Adipocyte (in vitro differentiated cells): ENCODE measurements around the gene GPHN.

Experiments
- DNase-seq: peaks from one replicate; pipeline ENCODE4 v3.0.0-alpha.2; 2015; ENCODE audit warnings: low read depth
- H3K27me3 ChIP-seq: replicated peaks from 2 replicates; pipeline ENCODE4 v1.7.0; 2013; ENCODE audit warnings: mild to moderate bottlenecking, low read length, moderate library complexity; ENCODE audit not compliant: control insufficient read depth, insufficient read depth
- H3K36me3 ChIP-seq: 2 replicates; pipeline ENCODE4 v1.7.0; 2013; ENCODE audit warnings: low read length, mild to moderate bottlenecking, moderate library complexity; ENCODE audit not compliant: control insufficient read depth, insufficient read depth, severe bottlenecking
- H3K4me1 ChIP-seq: 2 replicates; pipeline ENCODE4 v1.7.0; 2013; ENCODE audit warnings: mild to moderate bottlenecking, low read length, moderate library complexity; ENCODE audit not compliant: control insufficient read depth, insufficient read depth
- H3K4me3 ChIP-seq: 2 replicates; pipeline ENCODE4 v1.7.0; 2013; ENCODE audit warnings: mild to moderate bottlenecking, low read length, moderate library complexity
- H3K9ac ChIP-seq: 2 replicates; pipeline ENCODE4 v1.7.0; 2013; ENCODE audit warnings: mild to moderate bottlenecking, low read length, moderate library complexity
- H3K9me3 ChIP-seq: 2 replicates; pipeline ENCODE4 v1.7.0; 2013; ENCODE audit warnings: mild to moderate bottlenecking, low read length, moderate library complexity; ENCODE audit not compliant: control insufficient read depth

Gene GPHN

GRCh38 chr14:67133595-67134441 lies 625.9 kb downstream of the GPHN start:
- no peaks in the 10 kb centered on the region for H3K9me3 ChIP-seq
- DNase-seq = peak; percentile 7
- no peak overlapping the region for H3K4me3 ChIP-seq
- H3K27me3 ChIP-seq = no peaks in the 10 kb centered on the region
- H3K36me3 ChIP-seq = no peaks in the 10 kb centered on the region
- no peaks in the 10 kb centered on the region for H3K4me1 ChIP-seq
- no peak overlapping the region for H3K9ac ChIP-seq

DNA sequence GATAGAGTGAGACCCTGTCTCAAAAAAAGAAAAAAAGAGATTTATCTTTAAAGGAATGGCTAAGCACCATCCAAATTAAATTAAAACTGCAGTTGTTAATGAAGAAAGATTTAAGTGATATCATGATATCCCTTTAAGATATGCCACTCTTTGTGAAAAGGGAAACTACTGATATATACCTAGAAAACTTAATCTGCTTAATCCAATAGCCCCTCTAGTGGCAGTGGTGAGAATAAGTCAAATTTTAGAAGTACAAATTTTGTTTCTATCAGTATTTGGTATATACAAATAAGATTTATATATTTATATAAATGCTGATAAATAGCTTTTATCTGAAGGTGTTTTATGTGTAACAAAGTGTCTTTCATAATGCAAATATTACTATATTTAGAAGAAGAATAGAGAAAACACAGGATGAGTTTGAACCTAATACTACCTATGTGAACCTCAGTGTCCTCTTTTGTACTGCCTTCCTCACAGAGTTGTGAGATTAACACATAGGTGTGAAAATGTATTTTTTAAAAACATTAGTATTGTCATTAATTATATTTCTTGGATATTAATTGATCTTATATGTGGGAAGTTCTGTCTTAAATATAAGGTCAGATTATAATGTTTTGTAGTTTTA lies 629.9 kb downstream of the GPHN start:
- H3K4me3 ChIP-seq = no peak overlapping the region
- peak; percentile 46 for DNase-seq
- no peak overlapping the region for H3K9ac ChIP-seq
- H3K36me3 ChIP-seq = no peaks in the 10 kb centered on the region
- H3K27me3 ChIP-seq = no peaks in the 10 kb centered on the region
- no peaks in the 10 kb centered on the region for H3K4me1 ChIP-seq
- H3K9me3 ChIP-seq = no peaks in the 10 kb centered on the region

DNA sequence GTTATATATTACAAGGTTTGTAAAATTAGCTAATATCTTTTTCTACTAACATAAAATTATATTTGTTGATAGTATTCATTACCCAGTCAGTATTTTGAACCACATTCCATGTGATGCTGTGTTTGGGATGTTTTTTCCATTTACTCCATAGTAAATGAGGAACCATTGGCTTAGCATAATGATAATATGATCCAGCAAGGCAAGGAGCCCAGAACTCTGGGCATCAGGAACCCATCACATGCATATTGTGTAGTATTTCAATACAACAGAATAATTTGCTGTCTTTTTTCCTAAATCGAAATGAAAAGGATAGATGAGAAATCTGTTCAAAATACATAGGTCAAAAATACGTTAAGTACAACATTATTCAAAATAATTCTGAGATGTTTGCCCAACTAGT lies 632.6 kb downstream of the GPHN start:
- no peaks in the 10 kb centered on the region for H3K9me3 ChIP-seq
- H3K4me1 ChIP-seq = no peaks in the 10 kb centered on the region
- H3K27me3 ChIP-seq = no peaks in the 10 kb centered on the region
- H3K4me3 ChIP-seq = no peak overlapping the region
- no peak overlapping the region for H3K9ac ChIP-seq
- DNase-seq = no peak
- peaks cover 6% of the 10 kb centered on the region for H3K36me3 ChIP-seq

GRCh38 chr14:67141146-67141900 lies 633.4 kb downstream of the GPHN start:
- no peak for DNase-seq
- peaks cover 6% of the 10 kb centered on the region for H3K36me3 ChIP-seq
- no peaks in the 10 kb centered on the region for H3K4me1 ChIP-seq
- H3K9me3 ChIP-seq = no peaks in the 10 kb centered on the region
- no peak overlapping the region for H3K4me3 ChIP-seq
- no peaks in the 10 kb centered on the region for H3K27me3 ChIP-seq
- no peak overlapping the region for H3K9ac ChIP-seq

DNA sequence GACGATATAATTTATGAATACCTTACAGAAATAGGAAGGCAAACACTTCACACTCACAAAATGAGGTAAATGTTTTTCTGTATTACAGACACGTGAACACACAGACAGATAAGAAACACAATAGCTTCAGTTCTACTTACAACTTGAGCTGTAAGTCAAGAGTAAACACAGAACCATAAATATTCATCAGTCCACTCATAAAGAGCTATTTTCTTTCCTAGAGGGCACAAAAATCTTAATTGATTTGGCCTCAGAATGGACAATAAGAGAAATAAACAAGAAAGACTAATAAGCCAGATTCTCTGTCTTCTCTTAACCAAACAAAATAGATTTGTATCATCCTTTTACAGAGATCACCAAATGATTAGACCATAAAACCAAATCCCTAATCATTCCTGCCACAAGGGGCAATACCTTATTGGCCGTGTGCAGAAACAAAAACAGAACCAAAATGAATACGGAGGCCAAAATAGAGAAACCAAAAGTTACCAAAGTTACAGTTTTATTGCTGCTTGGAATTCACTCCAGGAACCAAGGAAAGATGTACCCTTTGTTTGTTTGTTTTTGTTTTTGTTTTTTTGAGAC lies 643.2 kb downstream of the GPHN start:
- no peak for DNase-seq

DNA sequence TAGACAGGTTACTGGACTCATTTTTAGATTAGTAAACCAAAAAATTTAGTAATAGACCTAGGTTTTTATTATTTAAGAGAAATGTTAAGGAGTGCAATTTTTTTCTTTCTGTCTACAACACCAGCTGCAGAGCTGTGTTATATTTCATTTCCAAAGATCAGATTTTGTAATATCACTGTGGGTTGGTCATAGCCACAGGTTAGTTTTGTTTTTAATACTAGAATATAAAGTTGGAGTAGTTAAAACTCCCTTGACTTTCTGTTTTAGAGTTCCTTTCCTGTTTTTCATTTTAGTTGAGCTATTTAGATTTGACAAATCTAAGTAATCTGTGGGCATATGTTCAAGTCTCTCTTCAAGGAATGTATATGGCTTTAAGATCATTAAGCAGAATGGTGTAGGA lies 650.6 kb downstream of the GPHN start:
- Histone ChIP-seq H3K4me3 (no peak overlapping the region), H3K4me1 (no peaks in the 10 kb centered on the region), H3K9ac (no peak overlapping the region), H3K9me3 (no peaks in the 10 kb centered on the region), H3K36me3 (no peaks in the 10 kb centered on the region), H3K27me3 (no peaks in the 10 kb centered on the region)
- DNase-seq = no peak

More for the DNA sequence above, 643.2 kb downstream of the GPHN start:
- Histone ChIP-seq H3K36me3 (no peaks in the 10 kb centered on the region), H3K27me3 (no peaks in the 10 kb centered on the region), H3K9me3 (no peaks in the 10 kb centered on the region), H3K9ac (no peak overlapping the region), H3K4me1 (no peaks in the 10 kb centered on the region), H3K4me3 (no peak overlapping the region)

DNA sequence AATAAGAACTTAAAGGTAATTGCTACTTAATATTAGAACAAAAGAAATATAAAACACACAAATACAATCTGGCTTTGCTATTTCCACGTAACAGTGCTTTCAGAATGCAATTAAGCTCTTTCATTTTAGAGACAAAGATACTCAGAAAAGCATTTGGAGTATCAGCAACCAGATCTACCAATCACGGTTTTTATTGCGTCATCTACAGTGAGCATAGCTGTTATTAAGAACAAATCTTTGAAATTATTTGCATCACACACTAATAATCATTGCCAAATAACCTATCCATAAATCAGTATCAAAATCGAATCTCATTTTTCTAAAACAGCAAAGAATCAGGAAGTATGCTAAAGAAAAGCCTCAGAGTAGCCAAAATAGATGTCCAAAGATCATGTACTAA lies 654.4 kb downstream of the GPHN start:
- Histone ChIP-seq H3K4me3 (no peak overlapping the region), H3K27me3 (no peaks in the 10 kb centered on the region), H3K9me3 (no peaks in the 10 kb centered on the region), H3K36me3 (no peaks in the 10 kb centered on the region), H3K9ac (no peak overlapping the region), H3K4me1 (peaks cover under 1% of the 10 kb centered on the region)
- no peak for DNase-seq

- no peaks in the 10 kb centered on the region for H3K27me3 ChIP-seq
- no peak overlapping the region for H3K4me3 ChIP-seq
- peaks cover 4% of the 10 kb centered on the region for H3K36me3 ChIP-seq
- H3K4me1 ChIP-seq = peaks cover 7% of the 10 kb centered on the region
- DNase-seq = peak; percentile 79
- H3K9me3 ChIP-seq = no peaks in the 10 kb centered on the region
- H3K9ac ChIP-seq = no peak overlapping the region
Observed at GRCh38 chr14:67166450-67166853, 658.5 kb downstream of the GPHN start.

DNA sequence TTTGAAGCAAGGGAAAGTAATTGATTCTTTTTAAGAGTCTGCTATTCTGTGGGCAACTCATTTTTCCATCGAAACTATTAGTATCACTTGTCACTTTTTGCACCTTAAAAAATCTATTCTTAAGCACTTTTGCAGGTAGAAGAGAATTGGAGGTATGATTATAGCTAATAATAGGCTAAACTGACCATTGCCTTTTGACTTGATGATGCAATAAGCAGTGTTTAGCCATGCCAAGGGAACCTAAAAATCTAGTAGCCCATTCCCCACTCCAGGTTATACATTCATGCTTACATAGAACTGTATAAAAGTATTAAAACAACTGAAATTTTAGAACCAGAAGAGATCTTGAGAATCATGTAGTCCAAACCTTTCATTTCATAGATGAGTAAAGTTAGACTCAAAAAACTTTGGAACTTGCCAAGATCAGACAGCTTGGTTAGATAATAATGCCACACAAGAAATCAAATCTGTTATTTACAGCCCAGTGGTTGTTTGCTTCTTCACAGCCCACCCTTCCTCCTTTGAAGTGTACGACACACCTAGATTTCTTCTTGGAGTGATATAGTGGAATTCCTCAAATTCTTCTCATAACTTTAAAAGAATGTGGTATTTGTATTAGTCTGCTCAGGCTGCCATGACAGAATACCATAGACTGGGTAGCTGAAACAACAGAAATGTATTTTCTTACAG lies 659.6 kb downstream of the GPHN start:
- Histone ChIP-seq H3K9ac (no peak overlapping the region), H3K27me3 (no peaks in the 10 kb centered on the region), H3K4me3 (no peak overlapping the region), H3K4me1 (peaks cover 7% of the 10 kb centered on the region), H3K36me3 (peaks cover 9% of the 10 kb centered on the region), H3K9me3 (no peaks in the 10 kb centered on the region)
- DNase-seq = peak; percentile 17

- H3K27me3 ChIP-seq = no peaks in the 10 kb centered on the region
- H3K36me3 ChIP-seq = peaks cover 9% of the 10 kb centered on the region
- H3K9ac ChIP-seq = no peak overlapping the region
- DNase-seq = no peak
- peaks cover 7% of the 10 kb centered on the region for H3K4me1 ChIP-seq
- H3K9me3 ChIP-seq = no peaks in the 10 kb centered on the region
- H3K4me3 ChIP-seq = no peak overlapping the region
Observed at GRCh38 chr14:67168110-67168441, 660.1 kb downstream of the GPHN start.
